Central memory CD4-positive, alpha-beta T cell (primary cell): ENCODE results near the gene C6orf136.
"Not testable (repeated sequence)": the region's sequence is repeated elsewhere in the genome, so short reads cannot be mapped to it uniquely, and the experiment has no call there.

Source experiments
- DNase-seq: peaks from one replicate; pipeline ENCODE4 v3.0.0; 2022

Gene C6orf136

DNA sequence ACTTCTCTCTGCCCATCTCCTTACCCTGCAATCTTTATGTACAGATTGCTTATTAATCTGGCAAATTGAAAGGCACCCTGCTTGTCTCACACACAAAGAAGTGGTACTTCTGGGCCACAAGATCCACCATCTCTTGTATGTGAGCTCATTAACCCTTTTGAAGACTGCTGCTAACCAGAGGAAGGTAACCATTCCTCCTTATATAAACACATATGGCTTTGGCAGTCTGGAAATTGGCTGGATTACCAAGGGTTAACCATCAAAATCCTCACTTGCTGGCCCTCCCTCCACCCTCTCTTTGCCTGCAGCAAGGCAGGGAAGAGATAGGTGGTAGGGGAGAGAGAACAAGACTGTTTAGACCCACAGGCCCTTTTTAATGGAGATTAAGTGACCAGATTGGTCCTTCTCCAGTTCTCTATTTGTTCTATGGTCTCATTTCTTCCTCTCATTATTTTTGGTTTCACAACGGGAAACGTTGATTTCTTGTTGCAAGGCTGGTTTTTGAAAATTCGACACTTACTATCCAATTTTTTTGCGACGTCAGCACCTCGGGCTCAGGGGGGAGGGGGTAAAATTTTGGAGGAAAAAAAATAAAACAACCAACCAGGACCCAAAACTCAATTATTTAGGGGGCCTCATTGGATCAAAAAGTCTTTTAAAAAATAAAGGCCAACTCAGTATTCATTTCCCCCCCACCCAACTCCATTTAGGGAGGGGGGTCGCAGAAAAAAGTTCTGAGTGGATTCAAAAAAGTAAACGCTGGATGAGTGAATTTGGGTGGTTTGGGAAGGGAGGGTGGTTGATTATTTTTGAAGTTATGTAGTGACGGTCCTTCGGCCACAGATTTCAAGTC, 30.7 kb upstream of the C6orf136 start:
- DNase-seq = peak; percentile 67

DNA sequence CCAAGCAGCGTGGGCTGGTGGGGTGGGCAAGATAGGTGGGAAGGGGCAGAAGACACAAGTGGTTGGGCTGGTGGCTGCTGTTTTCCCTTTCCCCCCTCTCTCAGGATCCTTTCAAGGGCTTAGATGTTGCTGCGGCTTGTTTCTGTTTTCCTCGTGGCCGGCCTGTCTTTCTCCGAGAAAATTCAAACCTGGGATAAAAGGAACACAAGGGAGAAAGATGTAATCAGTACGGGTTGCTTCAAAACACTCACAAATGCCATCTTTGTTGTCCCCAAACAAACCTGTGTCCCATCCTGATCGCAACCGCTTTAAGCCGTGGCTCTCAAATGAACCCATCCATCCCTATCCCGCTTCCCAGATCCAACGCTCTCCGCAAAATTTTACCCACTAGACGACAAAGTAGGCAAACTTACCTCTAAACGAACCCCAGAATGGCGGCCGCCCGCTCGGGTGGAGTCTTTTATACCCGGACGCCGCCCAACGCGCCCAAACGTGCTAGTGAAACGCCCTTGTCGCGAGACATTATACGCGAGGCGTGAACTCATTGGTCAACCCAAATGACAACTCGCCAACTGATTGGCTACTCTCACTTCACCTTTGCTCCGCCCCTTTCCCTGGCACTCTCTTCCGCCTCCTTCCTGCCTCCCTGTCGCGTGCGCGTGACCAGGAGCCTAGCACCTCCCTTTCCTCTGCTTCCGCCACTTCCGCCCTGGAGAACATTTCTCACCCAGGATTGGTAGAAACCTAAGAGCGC, 29.9 kb upstream of the C6orf136 start, which contains the start of gene PPP1R10:
PPP1R10 (minus strand) TSS at position 433 of the 754 bp plus-strand sequence. CDS start 7,299 bp downstream, outside the sequence.
- DNase-seq = peak; percentile 100

DNA sequence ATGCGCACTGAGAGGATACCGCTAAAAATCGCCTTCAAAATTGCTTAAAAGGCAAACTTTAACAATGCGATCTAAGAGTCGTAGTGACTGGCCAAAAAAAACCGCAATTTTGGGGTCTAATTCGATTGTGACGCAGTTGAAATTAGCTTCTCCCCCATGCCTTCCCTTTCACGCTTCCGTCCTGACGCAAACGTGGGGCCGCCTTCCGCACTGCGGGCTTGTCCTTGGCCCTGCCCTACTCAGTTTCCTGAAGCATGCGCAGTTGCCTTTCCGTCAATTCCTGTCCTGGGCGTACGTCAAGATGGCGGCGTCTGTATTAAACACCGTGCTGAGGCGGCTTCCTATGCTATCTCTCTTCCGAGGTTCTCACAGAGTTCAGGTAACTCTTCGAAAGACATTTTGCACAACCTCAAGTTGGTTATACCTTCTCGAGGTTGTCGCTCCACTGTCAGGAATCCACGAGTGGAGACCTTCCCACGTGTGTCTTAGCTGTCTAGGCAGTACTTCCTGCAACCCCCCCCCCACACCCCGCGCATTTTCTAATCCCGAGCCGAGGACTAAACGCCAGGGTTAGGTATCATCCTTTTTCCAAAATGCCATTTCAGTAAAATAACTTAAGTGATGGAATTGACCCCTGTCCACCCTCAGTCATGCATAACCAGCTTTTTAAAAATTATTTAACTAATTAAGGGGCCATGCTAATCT, 29.2 kb upstream of the C6orf136 start, which contains the start of gene MRPS18B:
MRPS18B (plus strand) TSS at position 276 of the 705 bp plus-strand sequence; CDS start at position 302, 26 bp downstream.
- peak; percentile 99 for DNase-seq

DNA sequence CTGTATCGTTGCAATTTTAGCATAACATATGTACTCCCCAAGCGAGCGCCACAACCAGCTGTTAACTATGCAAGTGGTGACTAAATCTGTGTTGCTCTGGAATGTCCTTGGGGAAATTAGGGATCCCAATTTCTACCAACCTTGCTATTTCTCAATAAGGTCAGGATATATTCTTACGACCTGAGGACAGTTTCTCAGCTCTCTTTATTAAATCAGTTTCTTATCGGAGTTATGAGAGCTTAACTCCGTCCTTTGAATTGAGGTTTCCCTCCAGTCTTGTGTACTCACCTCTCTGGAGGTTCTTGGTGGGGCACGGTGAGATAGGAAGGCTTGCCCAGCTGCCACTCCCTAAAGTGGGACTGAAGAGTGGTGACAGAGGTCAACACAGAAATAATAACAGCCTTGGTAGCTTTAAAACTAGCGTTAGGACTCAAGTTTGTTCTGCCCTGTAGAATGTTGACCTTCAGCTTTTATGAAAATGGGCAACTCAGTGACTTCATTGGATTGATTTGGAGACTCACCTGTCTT, 28.6 kb upstream of the C6orf136 start:
- no peak for DNase-seq

DNA sequence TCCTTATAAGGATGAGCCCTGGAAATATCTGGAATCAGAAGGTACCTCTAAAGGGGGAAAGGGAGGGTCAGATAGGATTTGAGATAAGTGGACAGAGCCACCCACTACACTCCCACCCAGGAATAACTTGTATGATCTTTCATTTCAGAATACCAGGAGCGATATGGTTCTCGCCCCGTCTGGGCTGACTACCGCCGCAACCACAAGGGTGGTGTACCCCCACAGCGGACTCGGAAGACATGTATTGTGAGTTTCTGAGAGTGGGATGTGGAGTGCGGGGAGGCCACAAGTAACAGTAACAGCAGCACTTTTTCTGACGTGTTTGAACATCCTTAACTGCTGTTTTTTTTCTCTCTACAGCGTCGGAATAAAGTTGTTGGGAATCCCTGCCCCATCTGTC, 27.4 kb upstream of the C6orf136 start:
- no peak for DNase-seq

DNA sequence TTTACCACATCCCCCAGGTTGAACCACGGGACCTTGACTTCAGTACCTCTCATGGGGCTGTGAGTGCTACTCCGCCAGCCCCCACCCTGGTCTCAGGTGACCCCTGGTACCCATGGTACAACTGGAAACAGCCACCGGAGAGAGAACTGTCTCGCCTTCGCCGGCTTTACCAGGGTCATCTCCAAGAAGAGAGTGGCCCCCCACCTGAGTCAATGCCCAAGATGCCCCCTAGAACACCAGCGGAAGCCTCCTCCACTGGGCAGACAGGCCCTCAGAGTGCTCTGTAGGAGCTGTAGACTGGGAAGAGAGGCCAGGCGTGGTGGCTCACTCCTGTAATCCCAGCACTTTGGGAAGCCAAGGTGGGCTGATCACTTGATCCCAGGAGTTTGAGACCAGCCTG, 21.4 kb upstream of the C6orf136 start:
- DNase-seq = no peak

DNA sequence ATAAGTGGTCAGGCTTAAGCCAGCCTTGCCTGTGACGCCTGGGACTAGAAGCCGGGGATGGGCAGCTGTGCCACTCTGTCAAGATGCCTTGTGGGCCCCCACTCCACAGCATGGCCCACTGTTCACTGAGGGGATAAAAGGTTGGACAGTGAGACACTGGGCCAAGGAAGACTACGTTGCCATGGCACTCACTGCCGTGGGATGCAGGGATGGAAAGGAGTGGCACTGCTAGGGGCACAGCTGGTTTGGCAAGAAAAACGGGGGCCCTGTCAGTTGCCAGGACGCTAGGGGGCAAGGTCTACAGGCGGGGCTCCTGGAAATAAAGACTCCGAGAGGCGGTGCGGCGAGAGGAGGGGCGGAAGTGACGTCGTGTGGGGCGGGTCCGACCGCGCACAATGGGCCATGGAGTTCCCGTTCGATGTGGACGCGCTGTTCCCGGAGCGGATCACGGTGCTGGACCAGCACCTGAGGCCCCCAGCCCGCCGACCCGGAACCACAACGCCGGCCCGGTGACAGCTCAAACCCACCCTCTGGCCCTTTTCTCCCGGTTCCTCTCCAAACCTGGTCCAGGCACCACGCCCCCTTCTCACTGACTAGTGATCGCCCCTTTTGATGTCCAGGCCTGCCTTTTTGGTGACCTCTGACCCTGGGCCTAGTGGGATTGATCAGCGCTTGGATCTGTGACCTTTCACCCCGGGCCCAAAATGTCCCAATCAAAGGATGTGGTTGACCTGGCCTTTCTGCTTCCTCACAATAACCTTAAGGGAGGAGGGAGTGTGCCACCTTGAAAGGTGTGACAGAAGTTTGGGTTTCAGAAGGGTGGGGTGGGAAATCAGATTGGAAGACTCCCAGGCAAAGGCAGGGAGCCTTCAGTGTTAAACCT, 20.2 kb upstream of the C6orf136 start, which contains the start of gene ATAT1:
ATAT1 (plus strand) TSS at position 391 of the 883 bp plus-strand sequence.
- peak; percentile 84 for DNase-seq

DNA sequence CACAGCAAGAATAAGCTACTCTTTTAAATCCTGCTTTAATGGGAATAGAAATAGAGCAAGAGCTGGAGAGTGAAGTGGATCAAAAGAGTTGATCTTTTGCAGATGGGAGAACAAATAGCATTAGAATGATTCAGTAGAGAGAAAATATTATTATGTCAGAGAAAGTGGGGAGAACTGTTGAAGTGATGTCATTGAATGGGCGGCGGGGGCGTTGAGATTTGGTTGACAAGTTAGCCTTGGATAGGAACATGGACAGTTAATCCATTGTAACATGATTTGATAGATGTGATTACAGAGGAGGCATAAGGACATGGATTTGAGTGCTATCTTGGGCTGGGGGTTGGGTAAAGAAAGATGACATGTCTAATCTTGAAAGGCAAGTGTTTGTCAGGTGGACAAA, 11.1 kb upstream of the C6orf136 start:
- no peak for DNase-seq

DNA sequence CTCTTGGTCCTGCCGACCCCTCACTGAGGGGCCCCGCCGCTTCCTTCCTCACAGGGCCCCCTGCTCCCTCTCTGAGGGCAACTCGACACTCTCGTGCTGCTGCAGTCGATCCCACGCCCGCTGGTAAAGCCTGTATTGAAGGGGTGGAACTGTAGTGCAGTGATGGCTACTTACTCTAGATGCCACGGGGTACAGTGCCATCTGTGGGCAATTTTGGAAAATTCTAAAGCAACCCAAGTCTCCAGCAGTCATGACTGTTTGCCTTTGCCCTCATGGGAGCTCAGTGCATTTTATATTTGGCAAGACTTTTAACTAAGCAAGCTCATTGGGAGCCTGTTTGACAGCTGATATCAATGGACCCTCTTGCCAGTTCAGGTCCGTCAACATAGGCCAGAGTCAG, 6.5 kb upstream of the C6orf136 start:
- DNase-seq = no peak

DNA sequence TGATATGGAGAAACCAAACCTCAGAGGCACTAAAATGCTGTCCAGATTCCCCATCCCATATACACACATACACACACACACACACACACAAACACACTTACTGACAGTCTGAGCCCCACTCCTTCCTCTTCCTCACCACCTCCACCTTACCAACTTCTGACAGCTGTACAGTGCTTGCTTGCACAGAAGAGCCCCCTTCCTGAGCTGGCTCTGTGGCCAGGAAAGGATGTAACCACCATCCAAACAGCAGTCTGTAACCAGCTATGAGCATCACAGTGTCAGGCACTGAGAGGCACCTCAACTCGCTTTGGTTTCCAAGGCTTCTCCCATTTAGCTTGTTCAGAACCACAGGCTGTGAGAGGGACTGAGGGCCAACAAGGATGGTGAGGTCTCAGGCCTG, 5.9 kb upstream of the C6orf136 start:
- no peak for DNase-seq

DNA sequence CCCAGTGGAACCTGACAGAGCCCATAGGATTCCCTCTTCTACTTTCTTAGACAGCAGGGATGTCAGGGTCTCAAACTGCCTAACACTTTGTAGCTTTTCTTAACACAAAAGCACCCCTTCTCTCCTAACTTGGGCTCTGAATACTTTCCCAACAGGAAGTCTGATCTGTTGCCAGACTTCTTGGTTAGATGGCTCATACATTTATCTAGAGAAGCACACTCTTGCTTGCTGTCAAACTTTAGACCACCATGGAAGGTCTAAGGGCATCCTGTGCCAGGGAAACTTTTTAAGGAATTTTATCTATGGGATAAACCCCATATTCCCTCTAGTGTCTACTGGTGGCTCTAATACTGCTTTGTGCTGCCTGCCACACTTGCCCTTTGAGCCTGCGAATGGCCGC, 3.3 kb upstream of the C6orf136 start:
- DNase-seq = no peak

DNA sequence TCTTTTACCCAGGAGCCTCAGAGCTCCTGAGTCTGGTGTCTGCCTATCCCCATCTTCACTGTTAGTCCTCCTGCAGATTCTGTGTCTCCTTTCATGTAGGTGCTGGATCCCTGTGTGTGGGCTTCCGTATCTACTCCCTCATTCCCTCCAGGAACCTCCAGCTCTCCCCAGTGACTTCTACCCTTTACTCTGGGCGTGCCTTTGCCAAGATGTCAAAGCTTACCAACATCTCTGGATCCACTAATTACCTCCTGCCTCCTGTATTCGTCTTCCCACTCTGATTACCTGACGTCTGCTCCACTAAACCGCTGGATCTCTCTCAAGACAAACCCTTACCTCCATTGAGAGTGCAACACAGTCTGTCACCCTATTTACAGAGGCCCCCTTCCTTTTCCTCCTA, 2.2 kb upstream of the C6orf136 start:
- no peak for DNase-seq

DNA sequence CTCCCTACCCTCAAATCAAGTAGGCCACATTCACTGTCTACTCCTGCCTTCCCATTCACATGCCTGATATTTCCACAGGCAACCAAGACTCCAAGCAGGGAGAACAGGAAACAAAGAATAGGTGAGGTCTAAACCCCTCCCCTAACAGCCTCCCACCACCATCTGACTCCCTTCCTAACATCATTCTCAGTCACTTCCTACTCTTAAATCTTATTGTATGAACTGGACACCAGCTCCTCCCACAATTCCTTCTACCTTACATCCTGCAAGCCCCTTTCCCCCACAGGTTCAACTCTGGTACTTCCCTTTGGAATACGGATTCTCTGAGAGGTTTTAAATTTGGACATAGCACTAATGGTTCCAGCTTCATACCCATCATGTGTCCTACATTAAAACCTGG, 944 bp upstream of the C6orf136 start:
- DNase-seq = no peak

DNA sequence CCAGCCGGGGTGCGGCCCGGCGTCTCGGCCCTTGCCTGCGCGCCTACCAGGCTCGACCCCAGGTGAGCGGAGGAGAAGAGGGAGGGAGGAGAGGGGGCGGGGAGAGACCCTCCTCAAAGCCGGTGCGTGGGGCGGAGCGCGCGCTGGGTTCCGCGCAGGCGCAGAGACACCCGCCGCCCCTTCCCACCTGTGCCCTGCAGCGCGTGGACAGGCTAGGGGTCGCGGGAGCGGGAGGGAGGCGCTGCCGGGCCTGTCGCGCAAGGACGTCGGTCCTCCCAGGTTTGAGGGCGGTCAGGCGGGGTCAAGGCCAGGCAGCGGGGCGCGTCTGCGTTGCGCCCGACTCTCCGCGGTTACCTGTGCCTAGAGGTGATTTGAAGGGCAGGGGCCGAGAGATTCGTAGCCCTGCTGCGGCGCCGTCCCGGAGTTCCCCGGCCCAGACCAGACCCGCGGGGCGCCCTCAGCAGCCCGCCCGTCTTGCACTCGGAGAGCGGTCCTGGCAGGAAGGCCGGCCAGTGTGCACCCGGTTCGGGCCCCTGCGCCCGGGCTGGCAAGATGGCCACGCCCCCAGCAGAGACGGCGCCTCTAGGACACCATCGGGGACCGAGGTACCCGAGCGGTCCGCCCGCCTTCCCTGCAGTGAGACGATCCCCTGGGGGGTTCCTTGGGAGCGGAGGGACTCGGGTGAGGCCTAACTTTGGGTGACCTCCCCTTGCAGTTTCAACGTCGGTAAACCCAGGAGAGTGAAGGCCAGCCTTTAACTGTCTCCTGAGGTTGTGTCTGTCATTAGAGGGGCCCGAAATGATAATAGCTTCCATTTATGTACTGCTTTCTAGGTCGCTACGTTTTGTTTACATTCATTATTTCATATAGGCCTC, 546 bp downstream of the C6orf136 start:
- no peak for DNase-seq

DNA sequence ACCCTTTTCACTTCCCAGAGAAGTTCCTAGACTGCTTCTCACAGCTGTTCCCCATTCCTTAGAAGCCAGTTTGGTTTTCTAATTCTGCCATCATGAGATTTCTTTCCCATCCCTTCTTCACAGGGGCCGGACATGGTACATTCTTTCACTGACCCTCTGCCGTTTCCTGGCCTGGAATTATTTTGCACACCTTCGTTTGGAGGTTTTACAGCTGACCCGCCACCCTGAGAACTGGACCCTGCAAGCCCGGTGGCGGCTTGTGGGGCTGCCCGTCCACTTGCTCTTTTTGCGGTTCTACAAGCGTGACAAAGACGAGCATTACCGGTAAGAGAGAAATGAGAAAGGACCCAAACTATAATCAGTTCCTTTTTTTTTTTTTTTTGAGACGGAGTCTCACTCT, 4.2 kb downstream of the C6orf136 start:
- DNase-seq = no peak

DNA sequence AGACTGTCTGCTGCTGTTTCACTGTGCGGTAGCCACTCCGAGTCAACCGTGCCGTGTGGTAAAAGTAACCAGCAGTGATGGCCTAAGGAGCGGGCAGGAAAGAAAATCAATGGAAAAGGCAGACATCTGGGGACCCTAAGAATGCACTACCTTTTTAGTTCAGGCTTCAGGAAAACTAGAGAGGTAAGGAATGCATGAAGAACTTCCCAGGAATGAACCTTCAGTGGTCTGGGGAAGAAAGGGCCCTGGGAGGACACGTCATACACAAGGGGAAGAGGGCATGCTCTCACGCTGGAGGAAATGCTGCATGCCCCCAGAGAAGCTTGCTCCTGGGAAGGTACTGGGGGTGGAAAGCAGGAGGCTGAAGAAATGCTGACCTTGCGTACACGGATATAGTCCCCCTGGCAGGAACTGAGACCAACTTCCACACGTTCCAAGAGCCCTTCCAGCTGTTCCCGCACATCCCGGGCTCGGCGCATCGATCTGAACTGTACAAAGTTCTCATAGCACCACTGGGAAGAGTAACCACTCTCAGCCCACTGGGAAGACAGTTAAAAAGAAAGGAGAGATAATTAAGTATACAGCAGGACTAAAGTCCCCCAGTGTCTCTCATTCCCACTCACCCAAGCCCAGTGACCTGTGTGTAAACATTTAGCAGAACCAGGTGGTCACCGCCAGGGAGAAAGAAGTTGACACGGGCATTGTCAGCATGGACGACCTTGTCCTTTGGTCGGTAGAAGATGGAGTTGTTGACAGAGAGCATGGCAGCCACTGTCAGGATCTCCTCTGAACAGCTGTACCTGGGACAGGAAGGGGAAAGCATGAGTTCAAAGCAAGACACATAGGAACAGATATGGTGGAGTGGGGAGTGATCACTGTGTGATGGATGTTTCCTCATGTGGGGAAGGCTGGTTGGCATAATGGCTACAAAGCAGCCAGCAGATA, 8.1 kb downstream of the C6orf136 start:
- DNase-seq = no peak

DNA sequence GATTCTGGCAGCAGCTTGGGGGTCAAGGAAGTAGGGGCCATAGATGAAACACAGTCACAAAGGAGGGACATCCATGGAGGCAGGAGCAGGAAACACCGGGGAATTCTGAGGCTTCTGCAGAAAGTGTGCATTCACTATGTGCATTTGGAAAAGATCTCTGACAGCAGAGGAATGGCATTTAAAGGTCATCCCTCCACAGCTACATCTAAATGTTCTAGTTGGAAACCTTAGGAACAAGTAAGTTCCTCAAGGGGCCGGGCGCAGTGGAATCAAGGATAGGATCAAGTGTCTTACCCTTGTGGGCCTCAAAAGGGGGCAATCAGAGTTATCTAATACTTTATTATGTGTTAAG, 8.8 kb downstream of the C6orf136 start:
- DNase-seq = no peak

DNA sequence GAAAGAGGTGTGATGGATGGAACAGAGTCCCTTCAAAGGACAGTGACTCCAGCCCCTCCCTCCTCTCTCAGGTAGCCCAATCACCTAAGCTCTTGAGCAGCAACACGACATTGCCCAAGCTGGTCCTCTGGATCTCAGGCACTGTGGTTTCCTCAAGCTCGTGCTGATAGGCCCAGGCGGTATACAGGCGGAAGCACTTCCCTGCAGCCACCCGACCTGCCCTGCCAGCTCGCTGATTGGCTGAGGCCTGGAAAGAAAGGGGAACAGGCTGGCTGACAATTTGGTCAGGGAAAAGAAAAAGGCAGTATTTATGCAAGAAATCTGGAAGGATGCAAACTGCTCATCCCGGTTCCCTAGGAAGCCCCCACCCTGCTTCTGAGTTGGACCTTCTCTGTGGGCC, 9.6 kb downstream of the C6orf136 start:
- no peak for DNase-seq

DNA sequence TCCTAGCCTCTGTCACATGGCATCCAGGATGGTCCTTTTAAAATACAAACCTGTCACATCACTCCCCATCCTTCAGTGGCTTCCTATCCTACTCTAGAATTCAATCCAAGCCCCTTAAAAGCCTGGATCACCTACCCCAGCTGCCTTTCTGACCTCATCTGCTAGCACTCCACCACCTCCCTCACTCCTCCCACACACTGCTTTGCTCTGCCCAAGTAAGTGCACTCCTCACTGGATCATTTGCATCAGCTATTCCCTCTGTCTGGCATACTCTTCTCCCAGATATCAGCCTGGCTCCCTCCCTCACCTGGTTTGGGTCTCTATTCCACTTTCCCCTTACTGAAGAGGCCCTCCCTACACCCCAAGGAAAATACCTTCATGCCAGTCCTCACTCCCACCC, 10.5 kb downstream of the C6orf136 start:
- no peak for DNase-seq

DNA sequence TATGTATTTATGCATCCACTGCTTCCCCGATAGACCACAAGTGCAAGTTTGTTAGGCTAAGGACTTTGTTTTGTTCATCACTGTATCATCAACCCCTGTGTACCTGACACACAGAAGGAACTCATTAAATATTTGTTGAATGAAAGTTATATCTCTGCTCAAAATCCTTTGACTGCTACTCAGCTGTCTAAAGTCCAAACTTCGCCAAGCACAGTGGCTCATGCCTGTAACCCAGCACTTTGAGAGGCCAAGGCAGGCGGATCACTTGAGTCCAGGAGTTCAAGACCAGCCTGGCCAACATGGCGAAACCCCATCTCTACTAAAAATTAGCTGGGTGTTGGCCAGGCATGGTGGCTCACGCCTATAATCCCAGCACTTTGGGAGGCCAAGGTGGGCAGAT, 11.0 kb downstream of the C6orf136 start:
- DNase-seq = not testable (repeated sequence)
